IMR-90 (cell line): ENCODE results near the gene UBASH3A.

Experiments used
- BHLHE40 ChIP-seq: fragments of 150-350 bp; IDR thresholded peaks from 2 replicates; pipeline ENCODE4 v1.6.1; 2016; ENCODE audit warnings: mild to moderate bottlenecking, low read depth, low read length
- POLR2A ChIP-seq: IDR thresholded peaks from 2 replicates; pipeline ENCODE4 v1.6.1; 2012; ENCODE audit warnings: mild to moderate bottlenecking, low read depth, low read length
- RAD21 ChIP-seq: IDR thresholded peaks from 2 replicates; pipeline ENCODE4 v1.6.1; 2012; ENCODE audit warnings: low read length, improper control_type of control experiment
- TF ChIP-seq, protein P1 (sequence below): conservative IDR thresholded peaks from 2 replicates; pipeline ENCODE4 v1.5.1; 2012; ENCODE audit warnings: mild to moderate bottlenecking, low read depth, low read length, improper control_type of control experiment

- TF ChIP-seq, protein P1, sequence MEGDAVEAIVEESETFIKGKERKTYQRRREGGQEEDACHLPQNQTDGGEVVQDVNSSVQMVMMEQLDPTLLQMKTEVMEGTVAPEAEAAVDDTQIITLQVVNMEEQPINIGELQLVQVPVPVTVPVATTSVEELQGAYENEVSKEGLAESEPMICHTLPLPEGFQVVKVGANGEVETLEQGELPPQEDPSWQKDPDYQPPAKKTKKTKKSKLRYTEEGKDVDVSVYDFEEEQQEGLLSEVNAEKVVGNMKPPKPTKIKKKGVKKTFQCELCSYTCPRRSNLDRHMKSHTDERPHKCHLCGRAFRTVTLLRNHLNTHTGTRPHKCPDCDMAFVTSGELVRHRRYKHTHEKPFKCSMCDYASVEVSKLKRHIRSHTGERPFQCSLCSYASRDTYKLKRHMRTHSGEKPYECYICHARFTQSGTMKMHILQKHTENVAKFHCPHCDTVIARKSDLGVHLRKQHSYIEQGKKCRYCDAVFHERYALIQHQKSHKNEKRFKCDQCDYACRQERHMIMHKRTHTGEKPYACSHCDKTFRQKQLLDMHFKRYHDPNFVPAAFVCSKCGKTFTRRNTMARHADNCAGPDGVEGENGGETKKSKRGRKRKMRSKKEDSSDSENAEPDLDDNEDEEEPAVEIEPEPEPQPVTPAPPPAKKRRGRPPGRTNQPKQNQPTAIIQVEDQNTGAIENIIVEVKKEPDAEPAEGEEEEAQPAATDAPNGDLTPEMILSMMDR: peak; percentile 32; the same call in 1 of the 2 replicates
- peak; percentile 20; the same call in 1 of the 2 replicates for TF ChIP-seq RAD21
- no peak for TF ChIP-seq BHLHE40
- no peak for TF ChIP-seq POLR2A
These were observed 27.2 kb upstream of the UBASH3A start for GRCh38 chr21:42376338-42376982.
